Suprapubic skin (tissue), 4 donors: ENCODE data around the gene DDR2.
A peak's percentile ranks its signal among the peaks of the same experiment; 100 is the strongest.

Source experiments
- CTCF ChIP-seq, 2 donors: fragments of 200-600 bp in 1 of 2; fragments of 450-650 bp in 1 of 2; sonication (generic) in 1 of 2; IDR thresholded peaks; one replicate each; pipeline ENCODE4 v1.5.1; 2016 to 2019; ENCODE audit warnings: antibody characterized with exemption in 2 of 2, mild to moderate bottlenecking in 1 of 2, moderate library complexity in 1 of 2
- EP300 ChIP-seq: sonication (generic); formaldehyde crosslinking; IDR thresholded peaks from one replicate; pipeline ENCODE4 v1.6.1; 2017; ENCODE audit warnings: antibody characterized with exemption
- POLR2A ChIP-seq, 2 donors: fragments of 450-650 bp; IDR thresholded peaks; one replicate each; pipeline ENCODE4 v1.6.1; 2017; ENCODE audit warnings: antibody characterized with exemption in 2 of 2, mild to moderate bottlenecking in 2 of 2, moderate library complexity in 2 of 2
- POLR2AphosphoS5 ChIP-seq, 3 donors: sonication (generic); formaldehyde crosslinking; IDR thresholded peaks; one replicate each; pipeline ENCODE4 v1.6.1; 2017; ENCODE audit warnings: antibody characterized with exemption in 3 of 3

GRCh38 chr1:162696286-162696862, 64.1 kb downstream of the DDR2 start:
- TF ChIP-seq CTCF (IDR thresholded peaks at IDR 0.05): no peak
- TF ChIP-seq POLR2A (IDR thresholded peaks at IDR 0.05): no peak
- TF ChIP-seq POLR2AphosphoS5 (IDR thresholded peaks at IDR 0.05): peak in 1 of 3 donors; percentile 35
- TF ChIP-seq EP300: no peak
